SH-SY5Y (cell line): Measurements from ENCODE around the gene BRAP.

Experiments used
- GATA2 ChIP-seq: IDR thresholded peaks from 2 replicates; pipeline ENCODE4 v1.6.1; 2011; ENCODE audit warnings: mild to moderate bottlenecking, low read depth, low read length
- GATA3 ChIP-seq: IDR thresholded peaks from 2 replicates; pipeline ENCODE4 v1.6.1; 2011; ENCODE audit warnings: low read depth, mild to moderate bottlenecking, low read length, moderate library complexity

DNA sequence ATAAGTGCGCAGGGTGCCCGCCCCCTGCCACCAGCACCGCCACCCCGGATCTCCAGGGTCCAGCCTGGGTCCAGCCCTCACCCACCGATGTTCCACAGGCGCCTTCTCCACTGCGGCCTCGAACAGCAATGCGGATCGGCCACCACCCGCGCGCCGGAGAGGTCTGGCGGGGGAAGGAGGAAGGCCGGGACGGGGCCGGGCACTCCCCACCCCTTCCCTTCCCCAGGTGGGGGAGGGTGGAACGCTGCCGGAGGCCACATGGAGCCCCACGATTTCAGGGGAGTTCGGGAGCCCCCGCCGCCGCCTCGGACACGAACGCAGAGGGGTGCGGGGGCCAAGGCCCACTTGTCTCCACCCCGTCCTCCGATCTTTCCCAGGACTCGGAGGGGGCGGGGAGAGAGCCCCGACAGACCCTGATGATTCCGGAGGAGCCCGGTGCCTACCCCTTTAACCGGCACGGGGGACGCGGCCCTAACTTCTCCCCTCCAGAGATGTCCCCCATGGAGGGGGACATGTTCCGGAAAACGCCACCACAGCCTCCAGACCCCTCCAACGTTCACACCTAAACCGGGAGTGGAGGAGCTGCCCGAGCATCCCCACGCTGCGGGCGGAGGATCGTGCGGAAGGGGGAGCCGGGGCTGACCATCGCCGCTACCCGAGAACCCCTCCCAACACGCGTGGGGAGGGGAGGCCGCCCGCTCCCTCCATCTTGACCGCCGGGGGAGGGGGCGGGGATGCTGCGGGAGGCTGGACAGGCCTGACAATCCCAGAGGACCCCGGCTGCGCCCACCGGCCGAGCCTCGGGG is 87.7 kb downstream of the BRAP start:
- no peak for TF ChIP-seq GATA2
- no peak for TF ChIP-seq GATA3
